Activated T-helper 2 cell treated with anti-CD3 and anti-CD28 coated beads, Interferon-gamma antibody, Interleukin-2, Interleukin-4, amounts not matched to agents 10 μg/mL and 5 μg/mL and 100 μg/mL, durations not matched to agents 14 hours and 24 hours and 36 hours (primary cell): ENCODE measurements around the gene NGEF. TPM values are rescaled to one million over a fixed set of nuclear protein-coding genes. Genes with fewer than 3 reads are reported as not detected.
A peak's percentile ranks its signal among the peaks of the same experiment; 100 is the strongest.

Source experiments
- DNase-seq: peaks from one replicate; pipeline ENCODE4 v3.0.0; 2021; ENCODE audit warnings: low spot score
- H3K27ac Mint-ChIP-seq: one replicate; pipeline ENCODE4 v1.8.0; 2021; ENCODE audit warnings: mixed read lengths
- H3K27me3 Mint-ChIP-seq: one replicate; pipeline ENCODE4 v1.8.0; 2021; ENCODE audit warnings: low read depth, mixed read lengths
- H3K36me3 Mint-ChIP-seq: one replicate; pipeline ENCODE4 v1.8.0; 2021; ENCODE audit warnings: low read depth, mixed read lengths
- H3K4me1 Mint-ChIP-seq: one replicate; pipeline ENCODE4 v1.8.0; 2021; ENCODE audit warnings: low read depth, mixed read lengths
- H3K4me3 Mint-ChIP-seq: one replicate; pipeline ENCODE4 v1.8.0; 2021; ENCODE audit warnings: low read depth, mild to moderate bottlenecking, moderate library complexity, mixed read lengths
- H3K9me3 Mint-ChIP-seq: one replicate; pipeline ENCODE4 v1.8.0; 2021; ENCODE audit warnings: mixed read lengths
- intact Hi-C: fragments of 100-400 bp; cut with micrococcal nuclease; formaldehyde crosslinking; loops from one replicate; pipeline ENCODE4 v1.15.1; 2023
- total RNA-seq: library from RNA; stranded (reverse); gene quantifications from 2 replicates; pipeline ENCODE4 v1.2.3, GENCODE V29; 2022

Gene NGEF
- total RNA-seq, 1 donor from 2014 or later = 2.5 TPM

GRCh38 chr2:232879618-232880494, 133.2 kb downstream of the NGEF start:
- peaks cover 2% of the 10 kb centered on the region for H3K4me1 Mint-ChIP-seq
- H3K4me3 Mint-ChIP-seq = no peak overlapping the region
- H3K27me3 Mint-ChIP-seq = peaks cover 7% of the 10 kb centered on the region
- intact Hi-C loops = no loop called here
- no peaks in the 10 kb centered on the region for H3K36me3 Mint-ChIP-seq
- no peak for DNase-seq
- no peak overlapping the region for H3K27ac Mint-ChIP-seq
- H3K9me3 Mint-ChIP-seq = no peaks in the 10 kb centered on the region

GRCh38 chr2:232878855-232879617, 134.0 kb downstream of the NGEF start:
- intact Hi-C loops = no loop called here
- DNase-seq = no peak
- Mint-ChIP-seq H3K9me3 (no peaks in the 10 kb centered on the region), H3K4me3 (no peak overlapping the region), H3K27ac (no peak overlapping the region), H3K4me1 (peaks cover 2% of the 10 kb centered on the region), H3K27me3 (peaks cover 7% of the 10 kb centered on the region), H3K36me3 (no peaks in the 10 kb centered on the region)

GRCh38 chr2:232877940-232878511, 135.0 kb downstream of the NGEF start:
- intact Hi-C loops = no loop called here
- no peaks in the 10 kb centered on the region for H3K36me3 Mint-ChIP-seq
- H3K27me3 Mint-ChIP-seq = peaks cover 7% of the 10 kb centered on the region
- peak overlapping the region; percentile 67 for H3K4me3 Mint-ChIP-seq
- H3K9me3 Mint-ChIP-seq = no peaks in the 10 kb centered on the region
- DNase-seq = no peak
- peaks cover 2% of the 10 kb centered on the region for H3K4me1 Mint-ChIP-seq
- H3K27ac Mint-ChIP-seq = no peak overlapping the region

- no peaks in the 10 kb centered on the region for H3K9me3 Mint-ChIP-seq
- H3K36me3 Mint-ChIP-seq = no peaks in the 10 kb centered on the region
- H3K4me1 Mint-ChIP-seq = peaks cover 2% of the 10 kb centered on the region
- H3K27me3 Mint-ChIP-seq = peaks cover 7% of the 10 kb centered on the region
- peak overlapping the region; percentile 67 for H3K4me3 Mint-ChIP-seq
- no peak for DNase-seq
- intact Hi-C loops = no loop called here
- H3K27ac Mint-ChIP-seq = no peak overlapping the region
Observed at GRCh38 chr2:232876978-232877441, 136.0 kb downstream of the NGEF start.

GRCh38 chr2:232876161-232876977, 136.7 kb downstream of the NGEF start:
- peak; percentile 37 for DNase-seq
- intact Hi-C loops = no loop called here
- Mint-ChIP-seq H3K27me3 (peaks cover 7% of the 10 kb centered on the region), H3K4me3 (peak overlapping the region; percentile 58), H3K4me1 (peaks cover 2% of the 10 kb centered on the region), H3K9me3 (no peaks in the 10 kb centered on the region), H3K36me3 (no peaks in the 10 kb centered on the region), H3K27ac (no peak overlapping the region)

- H3K9me3 Mint-ChIP-seq = no peaks in the 10 kb centered on the region
Observed at GRCh38 chr2:232875256-232876121, 137.6 kb downstream of the NGEF start.

GRCh38 chr2:232874677-232875223, 138.3 kb downstream of the NGEF start:
- Mint-ChIP-seq H3K9me3 (no peaks in the 10 kb centered on the region), H3K4me1 (peaks cover 2% of the 10 kb centered on the region), H3K27ac (no peak overlapping the region), H3K36me3 (no peaks in the 10 kb centered on the region), H3K27me3 (peaks cover 7% of the 10 kb centered on the region), H3K4me3 (peak overlapping the region; percentile 72)
- intact Hi-C loops = no loop called here
- no peak for DNase-seq

More at GRCh38 chr2:232875256-232876121, 137.6 kb downstream of the NGEF start:
- DNase-seq = no peak
- Mint-ChIP-seq H3K4me1 (peaks cover 2% of the 10 kb centered on the region), H3K36me3 (no peaks in the 10 kb centered on the region), H3K4me3 (peak overlapping the region; percentile 72), H3K27ac (no peak overlapping the region), H3K27me3 (peaks cover 7% of the 10 kb centered on the region)
- intact Hi-C loops = no loop called here

- H3K27me3 Mint-ChIP-seq = peaks cover 7% of the 10 kb centered on the region
- no peak overlapping the region for H3K27ac Mint-ChIP-seq
- H3K9me3 Mint-ChIP-seq = no peaks in the 10 kb centered on the region
- intact Hi-C loops = no loop called here
- no peaks in the 10 kb centered on the region for H3K36me3 Mint-ChIP-seq
- H3K4me1 Mint-ChIP-seq = peaks cover 2% of the 10 kb centered on the region
- H3K4me3 Mint-ChIP-seq = no peak overlapping the region
- DNase-seq = no peak
Observed at GRCh38 chr2:232873909-232874641, 139.0 kb downstream of the NGEF start.

- DNase-seq = no peak
- peaks cover 2% of the 10 kb centered on the region for H3K4me1 Mint-ChIP-seq
- H3K4me3 Mint-ChIP-seq = no peak overlapping the region
- H3K27me3 Mint-ChIP-seq = peaks cover 7% of the 10 kb centered on the region
- H3K27ac Mint-ChIP-seq = no peak overlapping the region
- intact Hi-C loops = no loop called here
- H3K9me3 Mint-ChIP-seq = no peaks in the 10 kb centered on the region
- H3K36me3 Mint-ChIP-seq = no peaks in the 10 kb centered on the region
Observed at GRCh38 chr2:232873292-232873908, 139.7 kb downstream of the NGEF start.

- Mint-ChIP-seq H3K27me3 (peaks cover 7% of the 10 kb centered on the region), H3K36me3 (no peaks in the 10 kb centered on the region), H3K27ac (no peak overlapping the region), H3K9me3 (no peaks in the 10 kb centered on the region), H3K4me1 (peaks cover 2% of the 10 kb centered on the region), H3K4me3 (no peak overlapping the region)
- DNase-seq = no peak
- intact Hi-C loops = no loop called here
Observed at GRCh38 chr2:232872826-232873225, 140.2 kb downstream of the NGEF start.
